GM19395 (cell line): ENCODE data around the gene NGFR.

Experiments used
- ATAC-seq: cut with Tn5 transposase; IDR thresholded peaks from one replicate; pipeline ENCODE4 v1.9.1; 2021; ENCODE audit warnings: mild to moderate bottlenecking, moderate library complexity; ENCODE audit not compliant: unreplicated experiment

Gene NGFR

DNA sequence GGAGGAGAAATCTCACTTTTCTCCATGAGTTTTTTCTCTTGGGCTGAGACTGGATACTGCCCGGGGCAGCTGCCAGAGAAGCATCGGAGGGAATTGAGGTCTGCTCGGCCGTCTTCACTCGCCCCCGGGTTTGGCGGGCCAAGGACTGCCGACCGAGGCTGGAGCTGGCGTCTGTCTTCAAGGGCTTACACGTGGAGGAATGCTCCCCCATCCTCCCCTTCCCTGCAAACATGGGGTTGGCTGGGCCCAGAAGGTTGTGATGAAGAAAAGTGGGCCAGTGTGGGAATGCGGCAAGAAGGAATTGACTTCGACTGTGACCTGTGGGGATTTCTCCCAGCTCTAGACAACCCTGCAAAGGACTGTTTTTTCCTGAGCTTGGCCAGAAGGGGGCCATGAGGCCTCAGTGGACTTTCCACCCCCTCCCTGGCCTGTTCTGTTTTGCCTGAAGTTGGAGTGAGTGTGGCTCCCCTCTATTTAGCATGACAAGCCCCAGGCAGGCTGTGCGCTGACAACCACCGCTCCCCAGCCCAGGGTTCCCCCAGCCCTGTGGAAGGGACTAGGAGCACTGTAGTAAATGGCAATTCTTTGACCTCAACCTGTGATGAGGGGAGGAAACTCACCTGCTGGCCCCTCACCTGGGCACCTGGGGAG is 19.1 kb downstream of the NGFR start:
- ATAC-seq = no peak

DNA sequence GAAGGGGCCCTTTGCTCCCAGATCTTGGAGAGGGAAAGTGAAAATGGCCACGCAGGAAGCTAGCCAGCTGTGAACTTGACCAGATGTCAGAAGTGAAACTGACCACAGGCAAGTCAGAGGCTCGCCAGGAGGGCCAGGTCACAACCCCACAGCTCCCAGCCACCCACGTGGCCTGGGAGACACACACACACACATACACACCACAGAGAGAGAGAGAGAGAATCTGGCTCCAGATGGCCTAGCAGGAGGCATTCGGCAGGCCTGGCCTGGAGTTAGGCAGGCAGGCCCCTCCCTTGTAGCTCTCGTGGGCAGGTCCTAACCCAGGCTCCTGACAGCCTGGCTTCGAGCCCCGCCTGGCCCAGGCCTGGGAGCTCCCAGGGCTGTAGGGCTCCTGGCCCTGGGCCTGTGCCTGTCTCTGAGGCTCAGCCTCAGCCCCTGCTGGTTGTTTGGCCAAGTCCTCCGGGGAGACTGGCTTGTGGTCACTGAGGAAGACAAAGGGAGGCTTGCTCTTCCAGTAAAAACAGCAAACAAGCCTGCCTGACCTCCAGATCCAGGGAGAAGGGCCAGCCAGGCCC is 20.2 kb downstream of the NGFR start:
- peak; percentile 94 for ATAC-seq

DNA sequence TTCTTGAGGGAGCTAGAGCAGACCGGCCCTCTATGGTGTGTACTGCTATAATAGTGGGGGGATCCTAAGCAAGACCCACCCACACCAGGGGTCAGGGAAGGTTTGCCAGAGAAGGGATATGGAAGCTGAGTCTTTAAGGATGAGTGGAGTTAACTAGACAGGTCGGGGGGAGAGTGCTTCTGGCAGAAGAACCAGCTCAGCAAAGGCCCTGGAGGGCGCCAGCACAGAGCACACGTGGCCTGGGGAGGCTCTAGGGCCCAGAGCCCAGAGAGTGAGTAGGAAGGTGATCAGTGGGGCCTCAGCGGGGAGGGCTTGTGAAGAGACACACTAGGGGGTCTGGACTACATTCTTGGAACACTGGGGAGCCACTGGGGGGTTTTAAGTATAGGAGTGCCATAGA is 21.1 kb downstream of the NGFR start:
- ATAC-seq = no peak

DNA sequence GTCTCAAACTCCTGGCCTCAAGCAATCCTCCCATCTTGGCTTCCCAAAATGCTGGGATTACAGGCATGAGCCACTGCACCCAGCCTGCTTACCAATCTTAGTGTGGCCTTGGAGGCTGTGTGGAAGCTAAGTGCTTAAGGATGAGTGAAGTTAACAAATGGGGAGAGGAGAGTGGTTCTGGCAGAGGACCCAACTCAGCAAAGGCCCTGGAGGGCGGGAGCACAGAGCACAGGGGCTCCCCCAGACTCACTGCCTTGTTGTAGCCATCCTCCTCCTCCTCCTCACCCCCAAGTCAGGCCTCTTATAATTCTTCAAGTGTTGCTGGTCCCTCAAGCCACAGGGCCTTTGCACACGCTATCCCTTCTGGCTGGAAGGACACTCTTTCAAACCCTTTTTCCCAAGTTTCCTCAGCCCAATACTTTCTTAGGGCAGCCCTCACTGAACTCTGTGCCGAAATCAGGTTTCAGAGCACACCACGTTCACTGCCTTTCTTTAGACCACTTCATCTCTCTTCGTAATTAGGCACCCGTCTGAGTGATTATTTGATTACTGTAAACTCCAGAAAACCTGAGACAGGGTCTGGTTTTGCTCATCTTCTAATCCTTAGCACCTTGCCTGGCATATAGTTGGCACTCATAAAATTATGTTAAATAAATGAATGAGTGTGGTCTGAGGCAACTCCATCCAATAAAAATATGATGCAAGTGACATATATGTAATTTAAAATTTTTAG is 23.4 kb downstream of the NGFR start:
- no peak for ATAC-seq

DNA sequence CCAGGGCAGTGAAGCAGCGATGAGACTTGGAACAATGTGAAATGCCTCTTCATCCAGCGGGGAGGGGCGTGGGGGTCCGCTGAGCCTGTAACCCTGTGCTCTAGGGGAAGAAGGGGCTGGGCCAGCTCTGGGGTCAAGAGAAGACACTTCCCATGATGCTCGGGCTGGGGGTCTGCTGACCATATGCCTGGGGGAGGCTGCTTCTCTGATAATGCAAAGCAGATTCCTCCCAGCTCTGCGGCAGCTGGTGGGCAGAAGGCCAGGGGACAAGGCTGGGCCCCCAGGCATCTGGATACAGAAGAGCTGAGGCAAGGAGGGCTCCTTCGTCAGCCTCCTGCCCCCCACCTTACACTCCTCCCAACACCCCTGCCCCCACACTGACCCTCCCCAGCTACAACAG is 24.7 kb downstream of the NGFR start:
- ATAC-seq = no peak

DNA sequence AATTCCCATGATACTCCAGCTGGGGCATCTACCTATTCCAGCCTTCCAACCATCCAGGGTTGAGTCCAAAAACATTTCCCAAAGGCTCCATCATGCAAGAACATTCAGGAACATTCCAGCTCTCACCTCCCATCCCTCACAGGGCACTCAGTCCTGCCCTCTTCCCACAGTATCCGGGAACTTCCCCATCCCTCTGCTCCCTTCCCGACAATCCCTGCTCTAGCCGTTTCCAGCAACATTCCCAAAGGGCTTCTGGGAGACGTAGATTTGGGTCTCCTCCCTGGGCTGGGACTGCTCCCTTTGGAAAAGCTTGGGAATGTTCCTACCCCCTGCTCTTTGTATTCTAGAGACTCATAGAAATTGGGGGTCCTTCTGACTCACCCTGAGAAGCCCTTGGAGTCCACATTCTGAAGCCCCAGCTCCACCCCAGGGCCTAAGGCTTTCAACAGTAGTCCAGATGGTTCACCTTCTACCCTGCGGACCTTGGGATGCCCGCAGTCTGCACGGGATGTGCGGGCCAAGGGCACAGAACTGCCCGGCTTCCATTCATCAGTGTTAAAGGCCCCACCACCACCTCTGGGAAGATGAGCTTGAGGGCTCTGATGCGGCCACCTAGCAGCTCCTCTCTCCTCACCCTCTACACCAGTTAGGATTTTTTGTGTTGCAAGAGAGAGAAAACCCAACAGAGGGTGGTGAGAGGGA is 25.4 kb downstream of the NGFR start:
- ATAC-seq = no peak

DNA sequence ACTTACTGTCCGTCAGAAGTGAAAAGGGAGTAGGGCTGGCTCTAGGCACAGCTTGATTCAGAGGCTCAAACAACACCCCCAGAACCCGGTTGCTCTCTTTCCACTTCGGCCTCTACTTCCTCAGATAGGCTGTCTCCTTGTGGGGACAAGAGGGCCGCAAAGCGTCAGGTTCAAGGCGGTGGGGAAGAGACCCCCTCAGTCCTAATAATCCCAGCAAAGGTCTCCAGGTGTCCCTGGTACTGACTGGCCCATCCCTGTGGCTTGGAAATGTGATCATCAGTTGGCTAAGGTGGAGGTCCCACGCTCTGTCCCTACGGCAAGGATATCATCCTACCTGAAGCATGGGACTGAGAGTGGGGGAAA is 26.0 kb downstream of the NGFR start:
- ATAC-seq = no peak

DNA sequence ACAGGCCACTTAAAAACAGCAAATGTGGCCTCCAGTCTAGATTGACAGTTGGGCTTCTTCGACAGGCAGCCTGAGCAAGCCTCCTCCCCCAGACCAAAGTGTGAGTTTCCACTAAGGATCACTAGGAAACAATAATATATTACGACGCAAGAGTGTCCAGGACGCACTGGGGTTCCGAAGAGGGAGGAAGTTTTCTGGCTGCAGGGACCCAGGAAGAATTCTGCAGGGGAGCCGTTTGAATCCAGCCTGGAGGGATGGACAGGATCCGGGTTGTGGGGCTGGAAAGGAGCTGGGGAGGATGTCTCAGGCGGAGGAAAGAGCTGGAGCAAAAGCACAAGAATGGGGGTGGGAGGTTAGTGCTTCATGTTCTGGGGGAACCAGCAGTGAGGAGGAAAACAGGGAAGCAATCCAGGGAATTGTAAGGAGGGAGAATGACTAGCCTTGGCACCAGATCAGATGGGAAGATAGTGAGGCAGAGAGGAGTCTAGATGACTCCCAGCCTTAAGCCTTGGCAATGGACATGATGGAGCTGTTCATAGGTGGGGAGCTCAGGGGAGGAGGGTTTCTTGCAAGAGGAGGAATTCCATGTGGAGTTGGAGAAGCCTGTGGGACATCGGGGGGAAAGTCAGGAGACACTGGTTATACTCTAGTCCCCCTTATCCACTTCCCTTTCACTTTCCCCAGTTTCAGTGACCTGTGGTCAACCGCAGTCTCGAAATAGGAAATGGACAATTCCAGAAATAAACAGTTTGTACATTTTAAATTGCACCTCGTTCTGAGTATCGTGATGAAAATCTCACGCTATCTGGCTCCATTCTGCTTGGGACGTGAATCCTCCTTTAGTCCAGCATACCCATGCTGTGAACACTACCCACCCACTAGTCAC is 26.6 kb downstream of the NGFR start:
- ATAC-seq = no peak

DNA sequence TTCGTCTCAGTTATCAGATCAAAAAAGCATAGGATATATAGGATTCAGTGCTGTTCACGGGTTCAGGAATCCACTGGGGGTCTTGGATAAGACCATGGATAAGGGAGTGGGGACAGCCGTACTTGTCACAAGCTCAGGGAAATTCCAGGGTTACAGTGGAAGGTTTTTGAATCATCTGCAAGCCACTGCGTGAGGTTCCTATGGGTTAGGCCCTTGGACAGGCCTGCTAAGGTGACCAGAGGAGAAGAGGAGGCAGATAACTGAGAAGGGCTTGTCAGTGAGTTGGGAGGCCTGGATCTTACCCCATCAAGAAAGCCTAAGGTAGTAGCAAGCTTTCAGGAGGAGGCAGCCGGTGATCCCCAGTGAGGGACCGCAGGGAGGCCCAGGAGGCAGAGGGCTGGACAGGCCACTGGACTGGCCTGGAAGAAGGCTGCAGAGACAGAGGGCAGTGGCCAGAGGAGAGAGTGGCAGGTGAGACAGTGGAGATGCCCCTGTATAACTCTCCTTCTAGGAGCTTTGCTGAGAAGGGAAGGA is 27.3 kb downstream of the NGFR start:
- ATAC-seq = no peak

DNA sequence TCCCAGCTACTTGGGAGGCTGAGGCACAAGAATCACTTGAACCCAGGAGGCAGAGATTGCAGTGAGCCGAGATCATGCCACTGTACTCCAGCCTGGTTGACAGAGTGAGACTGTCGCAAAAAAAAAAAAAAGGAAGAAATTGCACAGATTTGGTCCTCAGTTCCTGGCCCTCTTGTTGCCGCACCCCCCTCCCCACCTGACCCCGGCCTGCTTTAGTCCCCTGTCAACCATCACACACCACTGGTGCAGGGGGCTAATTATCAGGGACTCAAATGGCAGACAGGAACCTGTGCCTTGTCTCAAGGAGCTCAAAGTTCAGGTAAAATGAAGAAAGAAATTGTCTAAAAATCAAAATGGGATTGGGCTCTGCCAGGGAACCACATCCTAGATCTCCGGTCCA is 28.1 kb downstream of the NGFR start:
- ATAC-seq = no peak

DNA sequence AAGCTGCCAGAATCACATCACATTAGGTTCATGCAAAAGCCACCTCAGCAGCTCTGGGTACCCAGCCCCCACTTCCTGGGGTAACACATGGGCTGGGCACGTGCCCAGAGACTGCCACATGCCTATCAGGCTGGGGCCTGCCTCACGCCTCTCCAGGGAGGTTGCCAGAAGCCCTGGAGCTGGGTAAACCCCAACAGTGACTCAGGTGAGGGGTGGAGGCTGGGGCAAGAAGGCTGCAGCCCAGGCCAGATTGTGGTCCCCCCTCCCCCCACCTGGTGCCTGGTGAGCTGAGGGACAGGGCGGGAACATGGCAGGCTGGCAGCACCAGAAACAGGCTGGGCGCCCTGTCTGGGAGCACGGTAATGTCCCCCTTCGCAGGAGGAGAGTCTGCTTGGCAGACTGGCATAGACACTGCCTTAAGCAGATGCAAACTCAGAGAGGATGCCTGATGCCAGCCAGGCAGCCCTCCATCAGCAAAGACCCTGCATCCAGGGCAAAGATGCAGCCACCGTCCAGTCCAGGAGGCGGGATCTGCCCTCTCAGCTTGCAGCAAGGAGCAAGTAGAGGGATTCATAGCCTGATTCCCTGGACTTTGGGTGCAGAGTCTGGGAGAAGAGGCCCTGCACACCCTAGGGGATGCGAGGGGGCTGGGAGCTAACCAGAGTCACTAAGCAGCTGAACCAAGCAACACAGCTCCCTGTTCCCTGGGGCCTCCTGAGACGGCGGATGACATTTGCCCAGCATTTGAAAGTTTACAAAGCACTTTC is 28.8 kb downstream of the NGFR start:
- no peak for ATAC-seq

DNA sequence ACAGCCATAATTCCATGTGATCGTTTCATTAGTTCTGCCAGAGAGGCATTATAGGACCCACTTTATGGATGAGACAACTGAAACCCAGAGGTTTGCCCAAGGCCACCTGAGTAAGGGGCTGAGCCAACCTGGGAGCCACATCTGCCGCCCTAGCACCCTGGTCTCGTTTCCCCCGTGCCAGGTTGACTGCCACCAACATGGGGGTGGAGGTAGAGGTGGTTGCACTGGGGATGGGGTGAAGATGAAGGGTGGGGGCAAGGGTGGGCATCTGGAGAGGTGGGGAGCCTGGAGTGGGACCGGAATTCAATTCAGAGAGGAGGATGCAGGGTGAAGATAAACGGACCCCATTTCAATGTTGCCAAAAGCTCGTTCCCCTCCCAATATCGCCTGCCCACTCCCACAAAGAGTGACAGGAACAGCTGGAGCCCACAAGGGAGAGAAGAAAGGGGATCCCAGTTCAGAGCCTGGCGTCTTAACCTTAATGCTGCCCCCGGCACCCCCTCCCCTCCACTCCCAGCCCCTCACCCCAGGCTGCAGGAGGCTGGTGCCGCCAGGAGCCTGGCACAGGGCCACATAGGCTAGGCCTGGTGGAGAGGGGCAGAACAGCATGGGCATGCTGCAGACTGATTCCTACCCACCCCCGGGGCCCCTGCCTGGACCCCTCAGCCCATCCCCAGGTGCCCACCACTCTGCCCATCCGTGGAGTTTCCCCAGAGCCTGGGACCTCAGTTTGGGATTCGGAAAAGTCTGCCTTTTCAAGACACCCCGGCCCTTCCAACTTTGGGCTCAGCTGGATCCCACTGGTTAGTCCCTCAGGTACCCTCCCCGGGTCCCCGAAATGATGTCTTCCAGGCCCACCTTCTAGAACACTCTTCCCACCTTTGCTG is 29.6 kb downstream of the NGFR start:
- ATAC-seq = no peak

DNA sequence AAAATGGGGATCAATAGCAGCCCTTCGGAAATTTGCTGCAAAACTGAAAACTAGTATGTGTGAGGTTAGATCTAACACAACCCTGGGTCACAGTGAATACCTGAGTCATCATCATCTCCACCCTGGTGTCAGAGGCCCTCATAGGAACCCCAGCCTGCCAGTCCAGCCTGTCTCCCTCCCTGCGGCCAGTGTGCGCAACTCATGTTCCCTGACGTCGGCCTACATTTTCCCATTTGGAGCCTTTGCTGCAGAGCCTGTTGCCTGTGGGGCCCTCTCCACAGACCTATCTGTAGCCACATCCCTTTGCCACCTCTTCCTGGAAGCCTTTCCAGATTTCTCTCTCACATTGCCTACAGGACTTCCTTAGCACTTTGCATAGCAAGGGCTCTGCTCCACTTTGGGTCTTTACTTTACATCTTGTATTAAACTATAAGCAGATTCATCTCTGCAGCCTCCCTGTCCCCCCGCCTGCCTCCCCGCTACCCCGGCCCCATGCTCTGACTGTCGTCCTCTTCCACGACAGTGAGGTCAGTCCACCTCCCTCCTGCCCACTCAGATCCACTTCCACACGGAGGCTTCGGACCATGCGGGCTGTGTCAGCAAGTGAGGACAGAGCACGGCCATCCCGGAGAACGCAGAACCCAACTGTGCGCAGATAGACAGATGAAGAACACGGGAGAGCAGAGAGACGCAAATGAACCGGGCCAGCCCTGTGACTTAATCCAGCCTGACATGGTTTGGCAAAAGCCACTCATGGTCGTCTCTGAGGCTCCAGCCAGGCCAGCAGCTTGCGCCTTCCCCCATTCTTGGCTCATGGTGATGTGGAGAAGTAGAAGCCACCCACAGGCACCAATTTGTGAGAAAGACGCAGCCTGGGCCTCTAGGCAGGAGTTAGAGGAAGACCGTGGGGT is 31.0 kb downstream of the NGFR start:
- no peak for ATAC-seq

DNA sequence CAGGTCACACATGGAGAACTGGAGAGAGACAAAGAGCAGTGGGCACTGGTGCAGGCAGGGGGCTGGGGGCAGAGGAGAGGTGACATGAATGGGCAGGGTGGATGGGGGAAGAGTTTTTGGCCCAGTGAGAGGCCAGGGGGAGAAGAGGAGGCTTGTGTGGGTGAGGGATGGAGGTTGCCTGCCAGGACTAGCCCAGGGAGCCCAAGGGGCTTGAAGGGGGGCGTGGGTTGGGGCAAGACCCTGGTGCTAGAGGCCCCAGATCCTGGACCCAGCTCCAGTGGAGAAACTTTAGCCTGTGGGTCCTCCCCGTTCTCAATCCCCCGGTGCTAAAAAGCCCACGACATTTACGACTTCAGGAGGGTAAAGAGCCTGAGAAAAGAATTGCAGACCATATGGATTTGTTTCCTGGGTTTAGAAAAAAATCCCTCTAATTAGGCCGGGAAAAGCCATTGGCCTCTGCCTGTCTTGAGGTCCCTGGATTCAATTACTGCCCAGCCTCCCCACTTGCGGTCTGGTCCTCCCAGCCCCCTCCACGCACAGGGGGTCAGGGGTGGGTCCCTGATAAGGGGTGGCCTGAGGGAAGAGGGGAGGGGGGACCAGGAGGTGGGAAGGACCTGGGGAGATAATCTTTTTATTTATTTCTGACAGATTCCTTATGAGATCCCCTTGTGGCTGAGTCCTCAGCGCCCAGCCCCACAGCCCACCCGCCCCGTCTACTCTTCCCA is 33.0 kb downstream of the NGFR start:
- ATAC-seq = no peak

DNA sequence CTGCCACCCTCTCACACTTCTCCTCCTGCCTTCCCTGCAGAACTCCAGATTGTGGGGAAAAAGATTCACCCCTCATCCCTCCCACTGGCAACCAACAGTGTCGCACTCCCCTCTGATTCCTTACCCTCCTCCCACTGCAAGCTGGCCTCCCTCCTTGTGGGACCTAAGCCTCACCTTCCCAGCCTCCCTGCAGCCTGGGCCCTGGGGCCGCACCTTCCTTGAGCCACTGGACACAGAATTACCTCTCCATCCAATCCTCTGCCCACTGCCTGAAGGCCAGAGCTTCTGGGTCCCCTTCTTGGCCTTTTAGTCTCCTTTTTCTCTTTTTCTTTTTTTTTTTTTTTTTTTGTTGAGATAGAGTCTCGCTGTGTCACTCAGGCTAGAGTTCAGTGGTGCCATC is 33.9 kb downstream of the NGFR start:
- no peak for ATAC-seq

DNA sequence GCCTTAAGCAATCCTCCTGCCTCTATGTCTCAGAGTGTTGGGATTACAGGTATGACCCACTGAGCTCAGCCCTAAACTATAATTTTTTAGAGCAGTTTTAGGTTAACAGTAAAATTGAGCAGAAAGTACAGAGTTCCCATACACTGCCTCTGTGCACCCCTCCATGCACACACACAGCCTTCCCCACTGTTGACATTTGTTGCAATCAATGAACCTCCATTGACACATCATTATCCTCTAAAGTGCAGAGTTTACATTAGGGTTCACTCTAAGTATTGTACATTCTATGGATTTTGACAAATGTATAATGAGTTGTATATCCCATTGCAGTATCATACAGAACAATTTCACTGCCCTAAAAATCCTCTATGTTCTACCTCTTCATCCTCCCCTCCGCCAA is 35.0 kb downstream of the NGFR start:
- ATAC-seq = no peak

DNA sequence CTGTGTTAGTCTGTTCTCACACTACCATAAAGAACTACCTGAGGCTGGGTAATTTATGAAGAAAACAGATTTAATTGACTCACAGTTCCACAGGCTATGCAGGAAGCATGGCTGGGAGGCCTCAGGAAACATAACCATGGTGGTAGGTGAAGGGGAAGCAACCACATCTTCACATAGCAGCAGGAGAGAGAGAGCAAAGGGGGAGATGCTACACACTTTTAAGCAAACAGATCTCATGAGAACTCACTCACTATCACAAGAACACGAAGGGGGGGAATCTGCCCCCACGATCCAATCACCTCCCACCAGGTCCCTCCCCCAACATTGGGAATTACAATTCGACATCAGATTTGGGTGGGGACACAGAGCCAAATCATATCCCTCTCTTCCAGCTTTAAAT is 48.8 kb downstream of the NGFR start:
- ATAC-seq = no peak
